Measurements from ENCODE around the gene BRF1. TPM values are rescaled to one million over a fixed set of nuclear protein-coding genes. Genes with fewer than 3 reads are reported as not detected.
"Not testable (repeated sequence)": the region's sequence is repeated elsewhere in the genome, so short reads cannot be mapped to it uniquely, and the experiment has no call there.

Gene BRF1
- total RNA-seq, 2 experiments from 2014 or later, result 27.8 to 29.7 TPM

DNA sequence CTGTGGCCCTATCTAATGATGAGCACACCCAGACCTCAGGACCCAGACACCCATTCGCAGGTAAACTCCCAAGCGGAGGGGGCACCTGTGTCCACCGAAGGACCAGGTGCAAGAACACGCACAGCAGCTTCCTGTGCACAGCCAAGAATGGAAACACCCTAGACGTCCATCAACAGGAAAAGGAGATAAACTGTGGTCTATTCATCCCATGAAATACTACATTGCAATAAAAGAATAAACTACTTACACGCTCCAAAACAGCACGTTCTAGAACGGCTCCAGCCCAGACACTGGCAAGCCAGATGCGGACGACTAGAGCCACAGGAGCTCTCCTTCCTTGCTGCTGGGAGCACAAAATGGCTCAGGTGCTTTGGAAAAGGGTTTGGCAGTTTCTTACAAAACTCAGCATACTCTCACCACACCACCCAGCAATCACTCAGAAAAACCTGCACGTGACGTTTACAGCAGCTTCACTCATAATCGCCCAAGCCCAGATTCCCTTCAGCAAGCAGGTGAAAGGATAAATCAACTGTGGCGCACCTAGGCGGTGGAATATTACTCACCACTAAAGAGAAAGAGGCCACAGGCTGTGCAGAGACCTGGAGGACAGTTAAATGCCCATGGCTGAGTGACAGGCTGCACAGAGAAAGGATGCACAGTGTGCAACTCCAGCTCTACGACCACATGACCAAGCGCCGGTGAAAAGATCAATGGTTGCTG is 21.0 kb downstream of the BRF1 start:
- ChIA-PET POLR2A (no interaction called here), CTCF (interaction anchor here (0.6 kb wide), 1 partner anchor 12 kb away, joined by 3 read pairs; no protein-coding TSS in a partner anchor)

DNA sequence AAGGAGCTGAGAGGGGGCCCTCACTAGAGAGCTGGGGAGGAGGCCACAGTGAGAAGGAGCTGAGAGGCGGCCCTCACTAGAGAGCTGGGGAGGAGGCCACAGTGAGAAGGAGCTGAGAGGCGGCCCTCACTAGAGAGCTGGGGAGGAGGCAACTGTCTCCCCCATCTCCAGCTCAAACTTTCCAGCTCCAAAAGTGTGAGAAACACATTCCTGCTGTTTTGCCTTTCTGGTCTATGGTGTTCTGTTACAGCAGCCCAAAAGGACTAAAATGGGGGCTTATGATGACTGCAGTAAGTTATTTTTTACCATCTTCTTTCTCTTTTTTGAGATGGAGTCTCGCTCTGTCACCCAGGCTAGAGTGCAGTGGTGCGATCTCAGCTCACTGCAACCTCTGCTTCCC is 23.4 kb downstream of the BRF1 start:
- CTCF ChIA-PET, POLR2A ChIA-PET: not testable (repeated sequence)

DNA sequence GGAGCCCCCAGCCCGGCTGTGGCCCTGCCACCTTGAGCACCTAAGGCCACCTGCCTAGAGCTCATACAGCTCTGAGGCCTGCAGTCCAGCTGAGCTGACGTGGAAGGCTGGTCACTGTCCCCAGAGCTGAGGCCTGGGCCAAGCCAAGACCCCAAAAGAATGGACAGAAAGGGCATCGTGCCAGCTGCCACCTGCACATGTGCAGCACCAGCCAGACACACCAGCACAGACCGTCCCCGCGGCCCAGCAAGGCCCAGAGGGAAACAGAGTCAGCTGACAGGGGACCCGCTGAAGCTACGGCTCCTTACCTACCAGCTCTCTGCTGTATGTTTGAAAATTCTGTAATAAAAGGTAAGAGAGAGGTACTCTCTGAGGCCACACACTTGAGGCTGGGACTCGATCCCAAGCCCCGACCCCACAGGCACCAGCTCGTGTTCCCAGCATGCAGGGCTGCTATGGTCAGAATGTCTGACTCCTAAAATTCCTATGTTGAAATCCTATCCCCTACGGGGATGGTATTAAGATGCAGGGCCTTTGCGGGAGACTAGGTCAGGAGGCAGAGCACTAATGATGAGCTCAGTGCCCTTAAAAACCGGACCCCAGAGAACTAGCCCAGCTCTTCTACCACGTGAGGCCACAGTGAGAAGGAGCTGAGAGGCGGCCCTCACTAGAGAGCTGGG is 25.4 kb downstream of the BRF1 start:
- ChIA-PET POLR2A (no interaction called here), CTCF (no interaction called here)

DNA sequence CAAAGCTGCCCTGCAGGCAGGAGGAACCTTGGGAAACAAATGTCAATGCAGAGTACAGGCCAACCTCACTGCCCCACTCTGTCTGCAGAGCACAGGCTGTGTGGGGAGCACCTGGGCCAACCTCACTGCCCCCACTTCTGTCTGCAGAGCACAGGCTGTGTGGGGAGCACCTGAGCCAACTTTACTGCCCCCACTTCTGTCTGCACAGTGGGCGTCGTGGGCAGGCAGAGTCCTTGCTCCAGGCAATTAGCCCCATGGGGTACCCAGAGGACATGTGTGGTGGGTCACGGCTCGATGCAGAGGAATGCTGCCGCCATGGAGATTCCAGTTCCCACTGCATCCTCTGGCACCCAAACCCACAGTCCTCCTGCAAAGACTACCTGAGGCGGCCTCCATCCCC is 26.2 kb downstream of the BRF1 start:
- ChIA-PET POLR2A (no interaction called here), CTCF (no interaction called here)

DNA sequence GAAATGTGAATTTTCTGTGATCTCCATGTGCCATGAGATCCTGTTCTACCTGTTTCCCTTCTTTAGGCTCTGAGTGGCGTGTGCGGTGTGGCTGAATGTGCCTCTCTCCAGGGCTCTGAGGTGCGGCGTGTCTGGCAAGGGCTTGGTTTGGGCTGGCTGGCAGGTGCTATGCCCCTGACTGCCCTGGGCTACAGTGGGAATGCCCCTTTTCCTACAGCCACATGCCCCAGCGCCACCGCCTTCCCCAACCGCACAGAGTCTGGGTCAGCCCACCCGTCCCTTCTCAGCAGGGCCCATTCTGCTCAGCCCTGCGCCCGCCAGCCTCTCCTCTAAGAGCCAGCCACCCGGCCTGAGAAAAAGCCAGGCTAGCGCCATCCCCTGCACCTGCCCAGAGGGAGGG is 27.7 kb downstream of the BRF1 start:
- ChIA-PET POLR2A (no interaction called here), CTCF (no interaction called here)

DNA sequence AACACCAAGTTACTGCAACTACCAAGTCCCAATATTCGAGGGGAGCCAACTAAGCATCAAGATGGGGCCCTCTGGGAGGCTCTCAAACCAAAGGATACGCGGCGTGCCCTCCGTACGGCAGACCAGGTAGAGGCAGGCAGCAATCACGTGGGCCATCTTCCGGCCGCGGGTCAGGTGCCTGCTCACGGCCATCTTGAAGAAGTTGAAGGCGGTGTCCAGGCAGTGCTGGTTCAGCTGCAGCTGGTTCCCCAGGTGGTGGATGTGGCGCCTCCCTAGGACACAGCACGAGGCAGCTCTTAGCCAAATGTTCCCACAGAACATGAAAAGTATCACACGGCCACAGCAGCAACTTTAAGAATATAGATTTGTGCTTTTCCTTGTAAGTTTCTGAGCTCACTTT is 28.2 kb downstream of the BRF1 start:
- ChIA-PET POLR2A (no interaction called here), CTCF (no interaction called here)

DNA sequence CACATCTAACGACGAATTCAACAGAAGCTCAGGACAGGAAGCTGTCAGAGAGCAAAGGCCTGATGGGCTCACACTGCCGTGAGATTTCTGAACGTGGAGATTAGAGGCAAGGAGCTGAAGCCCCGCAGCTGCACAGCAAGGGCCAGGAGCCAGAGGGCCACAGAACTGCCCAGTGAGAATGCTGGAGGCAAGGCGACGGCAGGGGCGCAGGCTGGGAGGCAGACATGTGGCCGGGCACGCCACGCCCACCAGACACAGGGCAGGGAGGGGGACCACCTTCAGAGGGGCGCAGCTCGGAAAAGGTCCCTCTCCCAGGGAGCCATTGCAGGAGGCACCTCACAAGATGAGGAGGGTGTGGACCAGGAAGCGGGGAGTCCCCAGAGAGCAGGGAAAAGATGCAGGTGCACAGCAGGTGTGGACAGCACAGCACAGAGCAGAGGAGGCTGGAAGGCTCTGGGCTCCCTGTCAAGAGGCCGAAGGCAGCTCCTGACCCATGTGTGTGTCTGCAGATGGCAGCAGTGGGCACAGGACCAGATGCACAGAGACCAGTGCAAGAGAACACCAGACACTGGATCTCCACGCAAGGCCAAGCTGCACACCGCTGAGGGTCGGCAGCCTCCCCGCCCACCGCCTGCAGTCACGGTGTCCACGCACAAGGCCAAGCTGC is 29.4 kb downstream of the BRF1 start:
- POLR2A ChIA-PET, result interaction anchor here (0.7 kb wide), 1 partner anchor 36 kb away, joined by 10 read pairs; no protein-coding TSS in a partner anchor

DNA sequence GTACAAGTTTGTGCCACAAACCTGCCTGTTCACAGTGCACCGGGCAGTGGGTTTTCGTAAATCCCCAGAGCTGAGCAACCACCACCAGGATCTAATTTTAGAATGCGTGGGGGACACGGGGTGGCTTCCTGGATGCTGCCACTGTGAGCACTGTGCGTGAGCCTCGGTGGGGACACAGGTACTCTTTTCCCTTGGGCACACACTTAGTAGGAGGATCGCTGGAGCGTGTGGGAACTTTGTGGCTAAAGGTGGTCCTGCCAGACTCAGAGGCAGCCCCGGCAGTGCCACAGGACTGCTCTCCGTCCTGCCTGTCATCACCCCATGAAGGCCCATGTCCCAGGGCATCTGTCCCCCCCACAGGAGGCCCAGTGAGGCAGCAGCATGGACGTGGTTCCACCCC is 31.4 kb downstream of the BRF1 start:
- ChIA-PET POLR2A (no interaction called here), CTCF (no interaction called here)

More for the DNA sequence above, 29.4 kb downstream of the BRF1 start:
- CTCF ChIA-PET, result no interaction called here

DNA sequence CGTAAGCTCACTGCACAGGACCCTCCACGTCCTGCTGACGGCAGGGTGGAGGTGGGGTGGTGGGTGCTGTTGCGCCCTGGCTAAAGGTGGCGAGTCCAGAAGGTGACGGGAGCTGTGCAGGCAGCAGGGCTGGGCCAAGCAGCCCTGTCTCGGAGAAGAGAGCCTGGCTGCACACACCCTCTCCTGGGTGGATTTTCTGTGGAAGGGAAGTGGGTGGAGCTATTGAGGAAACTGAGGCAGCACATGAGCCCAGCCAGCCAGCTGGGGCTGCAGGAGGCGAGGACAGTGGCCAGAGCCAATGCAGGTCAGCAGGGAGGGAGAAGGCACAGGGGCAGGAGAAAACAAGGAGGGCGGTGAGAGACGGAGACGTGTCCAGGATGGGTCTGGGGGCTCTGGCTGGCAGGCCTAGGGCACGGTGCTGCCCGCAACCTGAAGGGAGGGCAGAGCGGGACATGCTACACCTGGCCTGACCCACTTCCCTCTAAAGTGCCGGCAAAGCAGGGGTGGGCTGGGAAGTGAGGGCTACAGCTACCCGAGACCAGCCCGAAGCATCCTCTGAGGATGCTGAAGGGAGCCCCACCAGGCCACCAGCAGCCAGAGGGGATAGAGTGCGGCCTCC is 32.0 kb downstream of the BRF1 start:
- ChIA-PET POLR2A (no interaction called here), CTCF (no interaction called here)

DNA sequence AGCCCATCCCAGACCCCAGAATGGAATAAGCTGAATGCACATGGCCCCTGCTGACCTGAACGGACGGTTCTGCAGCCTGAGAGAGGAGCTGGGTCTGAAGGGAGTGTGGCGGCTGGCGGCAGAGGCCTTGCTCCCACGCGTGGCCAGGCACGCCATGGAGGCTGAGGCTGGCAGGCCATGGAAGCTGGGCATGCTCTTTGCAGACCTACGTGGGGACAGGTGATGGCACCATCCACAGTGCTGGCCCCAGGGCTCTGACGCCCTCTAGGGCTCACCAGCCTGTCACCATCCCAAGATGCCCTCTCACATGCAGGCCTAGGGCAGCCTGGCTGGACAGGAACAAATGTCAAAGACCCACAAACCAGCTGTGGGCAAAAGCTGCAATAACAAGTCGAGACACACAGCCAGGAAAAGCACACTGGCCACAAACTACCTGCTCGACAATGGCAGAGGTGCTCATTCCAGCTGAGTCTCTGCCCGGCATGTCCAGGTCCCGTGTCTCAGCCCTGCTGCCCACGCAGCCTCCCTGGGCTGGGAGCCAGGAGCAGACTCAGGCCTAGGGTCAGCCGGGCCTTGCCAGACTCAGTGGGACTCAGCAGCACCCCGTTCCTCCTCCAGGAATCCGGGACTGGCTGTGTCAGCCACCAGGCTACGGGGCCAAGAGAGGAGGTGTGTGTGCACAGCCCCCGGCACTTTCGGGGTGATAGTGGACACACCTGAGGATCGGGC is 32.8 kb downstream of the BRF1 start:
- POLR2A ChIA-PET, result no interaction called here

DNA sequence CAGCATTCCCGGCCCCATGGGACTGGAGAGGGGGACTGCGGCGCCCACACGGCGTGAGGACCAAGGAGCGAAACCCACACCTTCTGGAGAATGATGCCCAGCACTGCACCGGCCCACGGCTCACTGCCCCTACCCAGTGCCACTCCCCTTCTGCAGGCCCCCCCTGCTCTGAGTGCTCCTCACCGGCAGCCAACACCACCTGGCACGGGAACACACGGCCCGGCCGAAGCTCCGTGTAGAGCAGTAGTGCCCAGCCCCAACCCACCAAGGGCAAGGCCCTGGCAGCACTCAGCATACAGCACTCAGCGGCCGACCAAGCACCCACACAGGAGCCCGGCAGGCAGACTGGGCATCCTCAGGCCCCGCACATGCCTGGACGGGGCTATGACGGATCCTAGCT is 39.0 kb downstream of the BRF1 start:
- ChIA-PET CTCF (no interaction called here), POLR2A (no interaction called here)

More for the DNA sequence above, 32.8 kb downstream of the BRF1 start:
- CTCF ChIA-PET, result interaction anchor here (0.5 kb wide), 1 partner anchor 11 kb away, joined by 3 read pairs; no protein-coding TSS in a partner anchor

DNA sequence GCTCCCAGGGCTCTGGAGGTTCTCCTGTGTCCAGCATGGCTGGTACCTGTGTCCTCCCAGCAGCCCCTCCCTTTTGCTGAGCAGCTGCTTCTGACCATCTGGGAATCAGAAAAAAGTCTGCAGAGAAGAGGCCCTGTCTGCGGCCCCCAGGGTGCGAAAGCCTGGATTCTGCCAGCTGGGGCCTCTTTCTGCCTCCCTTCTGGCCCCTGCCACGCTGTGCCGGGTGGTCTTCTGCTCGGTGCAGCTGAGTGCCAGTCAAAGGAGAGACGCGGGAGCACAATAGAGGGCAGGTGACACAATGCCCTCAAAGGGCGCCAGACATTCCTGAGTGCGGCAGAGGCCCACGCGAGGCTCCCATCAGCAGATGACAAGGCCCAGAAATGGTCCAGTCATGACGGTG is 39.8 kb downstream of the BRF1 start:
- POLR2A ChIA-PET, result no interaction called here

DNA sequence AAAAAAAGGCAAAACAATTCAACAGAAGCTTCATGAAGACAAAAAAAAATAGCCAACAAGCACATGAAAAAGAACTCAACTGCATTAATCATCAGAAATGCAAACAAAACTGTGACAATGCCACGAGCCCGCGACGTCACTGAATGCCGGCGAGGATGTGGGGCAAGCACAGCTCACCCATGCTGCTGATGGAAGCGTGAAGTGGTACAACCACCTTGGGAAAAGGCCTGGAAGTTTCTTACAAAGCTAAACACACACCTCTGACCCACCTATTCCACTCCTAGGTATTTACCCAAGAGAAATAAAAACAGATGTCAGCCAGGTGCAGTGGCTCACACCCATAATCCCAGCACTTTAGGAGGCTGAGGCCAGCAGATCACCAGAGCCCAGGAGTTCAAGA is 42.0 kb downstream of the BRF1 start:
- CTCF ChIA-PET, result interaction anchor here (1.4 kb wide), 1 partner anchor 10 kb away, joined by 3 read pairs; no protein-coding TSS in a partner anchor
- POLR2A ChIA-PET, result no interaction called here

More for the DNA sequence above, 39.8 kb downstream of the BRF1 start:
- CTCF ChIA-PET, result no interaction called here

DNA sequence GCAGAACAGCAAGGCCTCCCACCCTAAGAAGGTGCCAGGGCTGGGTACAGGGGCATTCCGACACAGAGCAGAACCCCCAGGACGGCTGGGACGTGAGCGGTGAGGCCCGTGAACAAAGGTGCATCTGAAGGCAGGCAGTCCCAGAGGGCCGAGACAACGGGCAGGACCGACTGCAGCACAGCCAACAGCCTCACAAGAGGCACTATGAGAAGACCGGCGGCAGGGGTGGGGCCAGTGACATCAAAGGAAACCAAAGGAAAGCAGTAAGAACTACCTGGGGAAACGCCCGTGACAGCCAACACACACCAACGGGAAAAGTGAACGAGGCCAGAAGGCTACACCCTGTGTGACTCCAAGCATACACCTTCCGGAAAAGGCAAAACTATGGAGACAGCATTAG is 43.3 kb downstream of the BRF1 start:
- POLR2A ChIA-PET, result no interaction called here
- CTCF ChIA-PET, result no interaction called here

DNA sequence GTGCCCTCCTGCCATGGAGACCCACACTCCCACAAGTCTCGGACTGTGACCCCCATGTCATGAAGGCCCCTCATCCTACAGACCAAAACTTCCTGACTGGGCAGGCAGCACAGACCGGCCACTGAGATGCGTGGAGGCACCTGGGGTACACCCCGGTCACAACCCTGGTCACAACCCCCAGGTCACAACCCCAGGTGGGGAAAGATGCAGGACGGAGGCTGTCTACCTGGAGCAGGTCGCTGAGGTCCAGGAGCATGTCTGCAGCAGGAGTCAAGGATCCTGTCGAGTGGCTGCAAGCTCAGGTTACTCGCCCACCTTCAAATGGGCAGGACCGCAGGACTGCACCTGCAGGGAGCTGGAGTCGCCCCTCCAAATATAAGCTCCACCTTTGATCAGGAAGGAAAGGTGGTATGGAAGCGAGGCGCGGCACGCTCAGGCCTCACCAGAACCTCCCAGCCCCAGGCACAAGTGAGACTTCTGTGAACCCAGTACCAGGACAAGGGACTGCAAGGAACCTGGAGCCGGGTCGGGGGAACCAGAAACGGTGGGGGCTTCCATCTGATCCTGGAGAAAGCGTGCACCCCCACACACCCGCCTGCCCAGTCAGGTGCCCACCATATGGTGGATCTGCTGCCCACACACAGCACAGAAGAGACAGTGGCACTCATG is 44.4 kb downstream of the BRF1 start:
- ChIA-PET POLR2A (no interaction called here), CTCF (no interaction called here)

DNA sequence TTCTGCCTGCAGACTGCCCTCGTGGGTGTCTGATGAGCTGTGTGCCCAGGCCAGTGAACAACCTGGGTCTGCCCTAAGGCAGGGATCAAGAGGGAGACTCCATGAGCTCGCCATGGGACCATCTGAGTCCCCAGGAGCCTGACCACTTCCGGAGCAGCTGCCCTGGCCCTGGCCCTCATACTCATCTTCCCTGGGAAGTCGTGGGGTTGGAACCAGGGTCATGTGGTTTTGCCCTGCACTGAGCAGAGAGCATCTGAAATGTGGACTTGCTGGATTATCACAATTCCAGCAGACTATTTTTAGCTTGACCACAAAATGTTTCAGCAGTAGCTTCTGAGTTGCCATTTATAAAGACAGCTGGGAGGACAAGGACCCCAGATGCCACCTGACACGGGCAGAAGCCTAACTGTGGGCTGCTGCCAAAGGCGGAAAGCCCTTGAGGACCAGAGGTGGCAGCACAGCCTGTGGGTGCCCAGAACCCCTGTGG is 45.7 kb downstream of the BRF1 start:
- POLR2A ChIA-PET, result no interaction called here
- CTCF ChIA-PET, result interaction anchor here (0.5 kb wide), 1 partner anchor 12 kb away, joined by 3 read pairs; no protein-coding TSS in a partner anchor

DNA sequence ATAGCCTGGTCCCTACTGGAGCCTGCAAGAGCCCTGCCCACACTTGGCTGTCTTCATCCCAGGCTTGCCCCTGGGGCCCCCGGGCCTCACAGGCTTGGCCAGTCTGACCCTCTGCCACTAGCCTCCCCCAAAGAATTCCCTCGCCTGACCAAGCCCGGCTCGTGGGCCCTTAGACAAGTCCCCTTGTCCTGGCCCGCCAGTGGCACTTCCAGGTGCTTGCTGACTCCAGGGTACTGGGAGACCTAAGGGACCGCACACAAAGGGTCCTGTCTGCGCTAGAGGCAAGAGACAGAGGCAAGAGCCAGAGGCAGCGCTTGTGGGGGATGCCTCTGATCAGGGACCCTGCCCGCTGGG is 47.5 kb downstream of the BRF1 start:
- ChIA-PET CTCF (no interaction called here), POLR2A (no interaction called here)

DNA sequence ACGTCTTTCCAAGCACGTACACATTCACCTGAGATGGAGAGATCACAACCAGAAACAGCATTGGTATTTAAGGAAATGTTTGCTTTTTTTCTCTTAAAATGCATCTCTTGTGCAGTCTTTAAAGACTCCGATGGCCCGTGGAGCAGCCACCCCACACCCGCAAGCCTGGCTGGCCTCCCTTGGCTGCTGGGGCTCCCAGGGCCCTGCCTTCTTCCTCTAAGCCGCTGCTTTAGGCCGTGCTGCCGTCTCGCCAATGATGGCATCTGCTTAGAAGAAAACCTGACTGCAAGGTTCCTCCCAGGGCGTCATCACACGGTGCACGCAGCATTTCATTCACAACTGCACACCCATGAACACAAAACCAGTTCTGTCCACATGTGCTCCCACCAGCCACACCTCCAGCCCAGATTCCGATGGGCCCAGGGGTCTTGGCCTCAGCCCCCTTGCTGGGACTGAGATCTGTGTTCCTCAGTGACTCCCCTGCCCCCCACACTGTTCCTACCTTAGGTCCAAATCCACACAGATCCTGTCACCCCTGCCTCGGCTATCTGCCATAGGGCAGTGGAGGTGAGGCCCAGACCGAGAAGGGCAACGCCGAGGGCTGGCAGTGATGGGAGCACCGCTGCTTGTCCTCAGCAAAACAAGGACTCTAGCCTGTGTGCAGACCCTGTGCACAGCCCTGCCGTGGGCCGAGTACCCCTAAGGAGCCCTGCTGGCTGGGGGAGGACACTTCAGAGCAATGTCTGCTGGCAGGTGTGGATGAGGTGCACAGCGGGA is 48.1 kb downstream of the BRF1 start:
- CTCF ChIA-PET, result no interaction called here
- POLR2A ChIA-PET, result no interaction called here

DNA sequence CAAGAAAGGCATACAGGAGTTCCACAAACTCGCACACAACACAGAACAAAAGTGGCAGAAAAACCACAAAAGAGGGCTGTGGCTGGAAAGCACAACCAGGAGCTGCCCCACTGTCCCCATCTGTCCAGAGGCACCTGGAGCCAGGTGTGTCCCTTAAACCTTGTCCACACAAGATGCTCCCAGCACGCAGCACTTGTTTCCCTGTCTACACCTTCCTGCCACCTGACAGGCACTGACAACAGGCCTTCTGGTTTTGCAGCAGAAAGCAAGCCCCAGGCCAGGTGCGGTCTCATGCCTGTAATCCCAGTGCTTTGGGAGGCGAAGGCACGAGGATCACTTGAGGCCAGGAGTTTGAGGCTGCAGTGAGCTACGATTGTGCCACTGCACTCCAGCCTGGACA is 48.9 kb downstream of the BRF1 start:
- ChIA-PET POLR2A (no interaction called here), CTCF (no interaction called here)
